SK-MEL-5 (cell line): ENCODE results near the gene C20orf96. TPM values are rescaled to one million over a fixed set of nuclear protein-coding genes. Genes with fewer than 3 reads are reported as not detected.
"Not testable (repeated sequence)": the region's sequence is repeated elsewhere in the genome, so short reads cannot be mapped to it uniquely, and the experiment has no call there.

Source experiments
- DNase-seq: peaks from one replicate; pipeline ENCODE4 v3.0.0-alpha.2; 2016; ENCODE audit warnings: low read depth, low spot score
- in situ Hi-C: cut with HindIII; loops from 2 replicates; pipeline ENCODE4 v1.10.0; 2016; ENCODE audit warnings: low sequenced_read_pairs, high pct_unique_total_duplicates, low pct_unique_long_range_greater_than_20kb
- total RNA-seq: library from RNA; depleted of rRNA; stranded (reverse); fragments of >200 nt; shearing (Covaris generic); gene quantifications from 2 replicates; pipeline ENCODE4 v1.2.3, GENCODE V29; 2014

C20orf96 gene
- total RNA-seq, 1 experiment from 2014 or later = 1.6 TPM

GRCh38 chr20:266596-267562 is 23.7 kb downstream of the C20orf96 start:
- in situ Hi-C loops = loop anchor here (10.0 kb wide), 1 partner anchor 58 kb away; the partner anchor contains the start of gene SOX12
- DNase-seq = peak; percentile 80

DNA sequence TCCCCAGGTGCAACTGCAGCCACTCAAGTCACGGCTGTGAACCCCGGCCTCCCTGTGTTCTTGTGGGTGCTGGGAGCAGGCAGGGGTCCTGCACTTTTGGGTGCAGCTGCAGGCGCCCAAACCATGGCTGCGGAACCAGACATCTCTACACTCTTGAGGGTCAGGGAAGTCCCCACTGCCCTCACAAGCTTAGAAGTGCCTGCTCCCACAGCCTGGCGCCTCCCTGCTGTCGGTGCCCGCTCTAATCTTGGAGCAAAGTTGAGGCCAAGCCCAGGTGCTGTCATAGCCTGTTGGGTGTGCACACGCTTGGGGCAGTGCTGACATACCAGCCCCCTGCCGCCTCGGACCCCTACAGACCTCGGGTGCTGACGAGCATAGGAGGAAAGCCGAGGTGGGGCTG is 26.8 kb downstream of the C20orf96 start:
- no peak for DNase-seq
- in situ Hi-C loops = loop anchor here (10.0 kb wide), 1 partner anchor 61 kb away; the partner anchor contains the start of gene SOX12

- DNase-seq = no peak
- in situ Hi-C loops = loop anchor here (10.0 kb wide), 1 partner anchor 65 kb away; the partner anchor contains the start of gene SOX12
Measured at GRCh38 chr20:259981-260380, 30.6 kb downstream of the C20orf96 start.

DNA sequence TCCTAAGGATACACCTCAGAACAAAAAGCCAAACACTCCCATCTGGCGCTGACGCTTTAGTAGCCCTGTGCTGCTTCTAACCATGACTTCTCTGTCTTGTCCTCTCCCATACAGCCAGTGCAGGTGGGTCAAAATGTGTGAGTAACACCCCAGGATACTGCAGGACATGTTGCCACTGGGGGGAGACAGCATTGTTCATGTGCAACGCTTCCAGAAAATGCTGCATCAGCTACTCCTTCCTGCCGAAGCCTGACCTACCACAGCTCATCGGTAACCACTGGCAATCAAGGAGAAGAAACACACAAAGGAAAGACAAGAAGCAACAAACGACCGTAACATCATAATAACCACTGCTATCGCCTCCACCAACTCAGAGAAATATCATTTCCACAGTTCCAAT is 31.6 kb downstream of the C20orf96 start:
- DNase-seq = peak; percentile 54
- in situ Hi-C loops = no loop called here

- in situ Hi-C loops = no loop called here
- DNase-seq = no peak
Measured at GRCh38 chr20:258269-258858, 32.2 kb downstream of the C20orf96 start.

GRCh38 chr20:257419-257818 is 33.1 kb downstream of the C20orf96 start, which contains the start of gene DEFB132:
Gene DEFB132 (plus strand): TSS chr20:257724. CDS start chr20:257779, 55 bp downstream.
- DNase-seq = no peak
- in situ Hi-C loops = no loop called here

GRCh38 chr20:253447-253846 is 37.1 kb downstream of the C20orf96 start:
- in situ Hi-C loops, DNase-seq: not testable (repeated sequence)

- DNase-seq = no peak
- in situ Hi-C loops = no loop called here
Measured at GRCh38 chr20:252801-253200, 37.7 kb downstream of the C20orf96 start.

GRCh38 chr20:251354-251753 is 39.2 kb downstream of the C20orf96 start:
- in situ Hi-C loops = no loop called here
- no peak for DNase-seq

- no peak for DNase-seq
- in situ Hi-C loops = no loop called here
Measured at GRCh38 chr20:242905-243304, 47.6 kb downstream of the C20orf96 start.

DNA sequence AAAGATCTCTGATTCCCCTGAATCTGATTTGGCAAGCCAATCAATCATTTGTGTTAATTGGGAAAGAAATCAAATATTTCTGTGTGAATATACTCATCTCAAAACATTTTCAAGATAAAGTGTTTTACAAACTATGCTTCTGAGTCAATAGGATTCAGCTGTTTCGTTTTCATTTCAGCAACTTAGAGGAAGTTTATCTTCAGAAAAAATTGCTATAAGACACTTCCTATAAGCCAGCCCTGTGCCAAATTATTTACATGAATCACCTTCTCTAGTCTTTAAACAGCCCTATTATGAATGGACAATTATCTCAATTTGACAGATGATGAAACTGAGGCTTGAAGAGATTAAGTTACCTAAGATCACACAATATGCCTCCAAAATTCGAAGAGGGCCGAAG is 52.6 kb downstream of the C20orf96 start:
- in situ Hi-C loops = no loop called here
- DNase-seq = no peak

- no peak for DNase-seq
- in situ Hi-C loops = no loop called here
Measured at GRCh38 chr20:237489-237888, 53.1 kb downstream of the C20orf96 start.

- in situ Hi-C loops = no loop called here
- peak; percentile 57 for DNase-seq
Measured at GRCh38 chr20:235891-236290, 54.7 kb downstream of the C20orf96 start.

GRCh38 chr20:227439-228105 is 63.0 kb downstream of the C20orf96 start:
- no peak for DNase-seq
- in situ Hi-C loops = no loop called here

DNA sequence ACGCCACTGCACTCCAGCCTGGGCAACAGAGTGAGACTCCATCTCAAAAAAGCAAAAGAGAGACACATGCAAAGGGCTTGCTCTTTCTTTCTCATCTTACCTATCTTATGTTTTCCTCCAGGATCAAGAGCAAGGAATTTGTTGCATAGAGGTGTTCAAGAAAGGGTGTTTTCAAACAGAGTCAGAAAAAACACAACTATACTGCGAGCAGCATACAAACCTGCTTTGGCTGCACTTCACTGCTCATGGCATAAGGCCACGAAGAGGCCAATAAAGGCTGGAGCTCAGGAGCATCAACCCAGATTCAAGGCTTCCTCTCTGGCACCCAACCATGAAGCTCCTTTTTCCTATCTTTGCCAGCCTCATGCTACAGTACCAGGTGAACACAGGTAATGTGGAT is 63.6 kb downstream of the C20orf96 start, which contains the start of gene DEFB129:
Gene DEFB129 (plus strand): TSS at position 301 of the 400 bp plus-strand sequence. CDS start 31 bp downstream, at position 332.
- DNase-seq = no peak
- in situ Hi-C loops = no loop called here

DNA sequence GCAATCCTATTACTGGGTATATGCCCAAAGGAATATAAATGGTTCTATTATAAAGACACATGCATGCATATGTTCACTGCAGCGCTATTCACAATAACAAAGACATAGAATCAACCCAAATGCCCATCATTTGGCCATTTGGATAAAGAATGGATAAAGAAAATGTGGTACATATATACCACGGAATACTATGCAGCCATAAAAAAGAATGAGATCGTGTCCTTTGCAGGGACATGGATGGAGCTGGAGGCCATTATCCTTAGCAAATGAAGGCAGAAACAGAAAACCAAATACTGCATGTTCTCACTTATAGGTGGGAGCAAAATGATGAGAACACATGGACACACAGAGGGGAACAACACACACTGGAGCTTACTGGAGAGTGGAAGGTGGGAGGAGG is 64.7 kb downstream of the C20orf96 start:
- in situ Hi-C loops, DNase-seq: not testable (repeated sequence)

- DNase-seq = no peak
- in situ Hi-C loops = no loop called here
Measured at GRCh38 chr20:221258-221830, 69.2 kb downstream of the C20orf96 start.
